Keratinocyte (primary cell): ENCODE data around the gene CTIF. TPM values are rescaled to one million over a fixed set of nuclear protein-coding genes. Genes with fewer than 3 reads are reported as not detected.

Experiments used
- DNase-seq: peaks from one replicate; pipeline ENCODE4 v3.0.0-alpha.2; 2011; ENCODE audit warnings: low read depth, missing footprints, low spot score
- FAIRE-seq: peaks from 2 replicates; lab custom pipeline; 2011; peaks lifted over from hg19 to GRCh38; lab: Jason Lieb, UNC
- H2AFZ ChIP-seq: 2 replicates; pipeline ENCODE4 v1.6.0; 2012; ENCODE audit warnings: low read length, control low read depth, inconsistent platforms; ENCODE audit not compliant: control insufficient read depth
- H3K27ac ChIP-seq: 2 replicates; pipeline ENCODE4 v1.5.1; 2011; ENCODE audit warnings: low read length; ENCODE audit not compliant: control insufficient read depth, insufficient read depth
- H3K27me3 ChIP-seq: 3 replicates; pipeline ENCODE4 v1.6.0; 2011; ENCODE audit warnings: low read length; ENCODE audit not compliant: control insufficient read depth, insufficient read depth; ENCODE audit errors: extremely low read depth
- H3K36me3 ChIP-seq, 2 experiments: 2 replicates in 1 of 2; 3 replicates in 1 of 2; pipeline ENCODE4 v1.5.1; 2011; ENCODE audit warnings: low read length in 2 of 2, mild to moderate bottlenecking in 1 of 2; ENCODE audit not compliant: control insufficient read depth in 2 of 2, insufficient read depth in 2 of 2; ENCODE audit errors: extremely low read depth in 1 of 2
- H3K4me1 ChIP-seq: 3 replicates; pipeline ENCODE4 v1.5.1; 2011; ENCODE audit warnings: low read length; ENCODE audit not compliant: control insufficient read depth, insufficient read depth; ENCODE audit errors: extremely low read depth
- H3K4me2 ChIP-seq: 3 replicates; pipeline ENCODE4 v1.6.0; 2011; ENCODE audit warnings: low read depth, low read length; ENCODE audit not compliant: control insufficient read depth, insufficient read depth; ENCODE audit errors: extremely low read depth
- H3K4me3 ChIP-seq, 3 experiments: fragments of 200-600 bp in 1 of 3; sonication (generic) in 1 of 3; 2 replicates in 2 of 3; 3 replicates in 1 of 3; pipeline ENCODE4 v1.5.1; 2011 to 2016; ENCODE audit warnings: low read length in 3 of 3, mild to moderate bottlenecking in 3 of 3, control low read depth in 2 of 3, inconsistent platforms in 1 of 3, low read depth in 1 of 3, mixed read lengths in 1 of 3, mixed run types in 1 of 3, moderate library complexity in 1 of 3; ENCODE audit not compliant: control insufficient read depth in 2 of 3, insufficient read depth in 2 of 3; ENCODE audit errors: extremely low read depth in 1 of 3
- H3K79me2 ChIP-seq: 2 replicates; pipeline ENCODE4 v1.6.0; 2012; ENCODE audit warnings: low read length; ENCODE audit not compliant: control insufficient read depth, insufficient read depth
- H3K9ac ChIP-seq: 3 replicates; pipeline ENCODE4 v1.6.0; 2011; ENCODE audit warnings: low read length; ENCODE audit not compliant: control insufficient read depth, insufficient read depth; ENCODE audit errors: extremely low read depth
- H3K9me1 ChIP-seq: 3 replicates; pipeline ENCODE4 v1.6.0; 2011; ENCODE audit warnings: low read length; ENCODE audit not compliant: control insufficient read depth, insufficient read depth; ENCODE audit errors: extremely low read depth
- H3K9me3 ChIP-seq: 2 replicates; pipeline ENCODE4 v1.5.1; 2012; ENCODE audit warnings: low read depth, low read length; ENCODE audit not compliant: control insufficient read depth
- H4K20me1 ChIP-seq: 3 replicates; pipeline ENCODE4 v1.6.0; 2011; ENCODE audit warnings: low read length; ENCODE audit not compliant: control insufficient read depth, insufficient read depth; ENCODE audit errors: extremely low read depth
- CTCF ChIP-seq, 3 experiments: IDR thresholded peaks in 1 of 3; conservative IDR thresholded peaks in 1 of 3; optimal IDR thresholded peaks in 1 of 3; 2 replicates in 2 of 3; 3 replicates in 1 of 3; pipeline versions ENCODE3 to v1.5.1; 2011; ENCODE audit warnings: low read length in 3 of 3, mild to moderate bottlenecking in 3 of 3, moderate library complexity in 2 of 3, control low read depth in 1 of 3, inconsistent platforms in 1 of 3; ENCODE audit not compliant: insufficient read depth in 2 of 3; ENCODE audit errors: extremely low read depth in 1 of 3
- EZH2 ChIP-seq: IDR thresholded peaks from one replicate; pipeline ENCODE4 v1.6.1; 2012; ENCODE audit warnings: inconsistent platforms, mild to moderate bottlenecking, low read length, moderate library complexity
- dilution Hi-C: fragments of 300-500 bp; cut with MboI; formaldehyde crosslinking; loops from one replicate; pipeline ENCODE4 v1.7.0; 2020; ENCODE audit warnings: low sequenced_read_pairs; ENCODE audit not compliant: extremely low pct_ligation_motif_present
- polyA plus RNA-seq, 5 experiments: library from polyadenylated mRNA; depleted of rRNA in 3 of 5; stranded (reverse) in 3 of 5; stranded (forward) in 1 of 5; unstranded in 1 of 5; fragments of >200 nt; gene quantifications; 1 replicate in 1 of 5; 2 replicates in 3 of 5; 3 replicates in 1 of 5; pipeline versions ENCODE4 v1.2.1 to v1.2.3, GENCODE V29; 2011 to 2012; ENCODE audit warnings: missing spikeins in 2 of 5, low read depth in 1 of 5, low replicate concordance in 1 of 5

Gene CTIF
- polyA plus RNA-seq, 1 donor (not counting 4 experiments of a cell fraction or from before 2014, with no cell fraction given), result 15.0 TPM

DNA sequence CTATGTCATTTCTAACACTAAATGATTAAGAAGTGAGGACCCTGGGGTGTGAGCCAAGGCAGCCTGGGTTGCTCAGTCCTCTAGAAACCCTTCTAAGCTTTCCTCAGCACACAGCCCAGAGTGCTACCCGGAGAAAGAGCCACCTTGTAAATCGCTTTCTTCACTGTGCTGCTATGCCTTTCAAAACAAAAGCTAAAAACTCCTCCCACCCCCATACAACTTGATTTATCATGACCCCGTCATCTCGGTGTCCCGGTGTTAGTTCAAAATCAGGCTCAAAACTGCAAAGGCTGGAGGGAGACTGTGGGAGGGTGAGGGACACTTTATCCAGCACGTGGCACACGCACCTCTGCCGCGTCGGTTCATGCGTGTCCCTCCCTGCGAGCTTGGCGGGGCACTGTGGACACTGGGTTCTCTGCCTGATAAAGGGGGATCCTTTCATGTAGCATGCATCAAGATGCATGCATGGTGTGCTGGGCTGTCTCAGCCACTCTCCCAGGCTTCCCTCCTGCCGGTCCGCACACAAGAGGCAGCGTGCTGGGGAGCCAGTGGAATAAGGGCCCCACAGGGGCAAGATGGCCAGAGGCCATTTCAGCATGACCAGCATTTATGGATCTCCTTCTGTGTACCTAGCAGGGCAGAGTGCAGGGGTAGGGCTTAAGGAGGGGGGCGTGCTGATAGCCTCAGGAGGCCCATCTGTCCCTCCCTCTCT is 241.5 kb downstream of the CTIF start:
- H3K79me2 ChIP-seq, result no peaks in the 10 kb centered on the region
- no peak for DNase-seq
- H3K9me3 ChIP-seq, result no peaks in the 10 kb centered on the region
- no peaks in the 10 kb centered on the region for H3K4me1 ChIP-seq
- no peak overlapping the region for H2AFZ ChIP-seq
- H3K36me3 ChIP-seq, result peaks cover 0 to 3% of the 10 kb centered on the region in 2 experiments
- H3K9me1 ChIP-seq, result no peaks in the 10 kb centered on the region
- H3K4me2 ChIP-seq, result no peak overlapping the region
- TF ChIP-seq CTCF (optimal IDR thresholded peaks at IDR 0.05 in 1 of 3, IDR thresholded peaks at IDR 0.05 in 1 of 3, conservative IDR thresholded peaks at IDR 0.05 in 1 of 3; ENCODE audit: extremely low read depth in 1 of 3, insufficient read depth in 2 of 3, low read length in 3 of 3) (no peak), EZH2 (no peak)
- no peak overlapping the region for H3K4me3 ChIP-seq
- no peak overlapping the region for H3K9ac ChIP-seq
- H4K20me1 ChIP-seq, result peaks cover 3% of the 10 kb centered on the region
- dilution Hi-C loops, result no loop called here
- H3K27ac ChIP-seq, result no peak overlapping the region
- no peaks in the 10 kb centered on the region for H3K27me3 ChIP-seq
- no peak for FAIRE-seq

DNA sequence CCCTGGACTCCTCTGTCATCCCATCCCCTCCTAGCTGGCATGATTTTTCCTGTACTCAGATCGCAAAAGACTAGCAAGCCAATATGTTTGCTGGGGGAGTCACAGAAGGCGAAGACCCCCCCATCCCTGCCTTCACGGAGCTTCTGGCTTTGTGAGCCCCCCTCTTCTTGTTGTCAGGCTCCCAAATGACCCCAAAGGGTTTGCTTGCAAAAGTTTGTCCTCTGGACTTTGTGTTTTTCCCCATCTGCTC is 242.0 kb downstream of the CTIF start:
- dilution Hi-C loops, result no loop called here
- no peak overlapping the region for H3K9ac ChIP-seq
- H2AFZ ChIP-seq, result no peak overlapping the region
- no peaks in the 10 kb centered on the region for H3K9me3 ChIP-seq
- peaks cover 0 to 3% of the 10 kb centered on the region in 2 experiments for H3K36me3 ChIP-seq
- no peak overlapping the region for H3K4me2 ChIP-seq
- H3K4me3 ChIP-seq, result no peak overlapping the region
- H3K4me1 ChIP-seq, result no peaks in the 10 kb centered on the region
- no peak for FAIRE-seq
- H3K9me1 ChIP-seq, result no peaks in the 10 kb centered on the region
- no peak overlapping the region for H3K27ac ChIP-seq
- no peaks in the 10 kb centered on the region for H3K79me2 ChIP-seq
- peaks cover 3% of the 10 kb centered on the region for H4K20me1 ChIP-seq
- H3K27me3 ChIP-seq, result no peaks in the 10 kb centered on the region
- DNase-seq, result no peak
- no peak for TF ChIP-seq CTCF (optimal IDR thresholded peaks at IDR 0.05 in 1 of 3, IDR thresholded peaks at IDR 0.05 in 1 of 3, conservative IDR thresholded peaks at IDR 0.05 in 1 of 3; ENCODE audit: extremely low read depth in 1 of 3, insufficient read depth in 2 of 3, low read length in 3 of 3)
- TF ChIP-seq EZH2, result no peak
